CD14-positive monocyte (primary cell): Measurements from ENCODE around the gene FBXO31. TPM values are rescaled to one million over a fixed set of nuclear protein-coding genes. Genes with fewer than 3 reads are reported as not detected.

Experiments
- DNase-seq, 3 donors: peaks; one replicate each; pipeline ENCODE4 v3.0.0-alpha.2; 2011 to 2022
- H2AFZ ChIP-seq: 2 replicates; pipeline ENCODE4 v1.6.0; 2012; ENCODE audit warnings: mild to moderate bottlenecking, low read depth, low read length, inconsistent platforms; ENCODE audit not compliant: insufficient read depth, poor library complexity, severe bottlenecking
- H3K27ac ChIP-seq, 2 donors: 1 replicate in 1 of 2; 2 replicates in 1 of 2; pipeline ENCODE4 v1.5.1; 2012 to 2013; ENCODE audit warnings: low read length in 2 of 2, control low read depth in 1 of 2, inconsistent platforms in 1 of 2, low read depth in 1 of 2, mild to moderate bottlenecking in 1 of 2
- H3K27me3 ChIP-seq, 2 donors: one replicate each; pipeline versions ENCODE4 v1.6.0 to v1.6.1; 2011 to 2013; ENCODE audit warnings: low read length in 2 of 2; ENCODE audit not compliant: control insufficient read depth in 2 of 2, insufficient read depth in 2 of 2
- H3K36me3 ChIP-seq, 2 donors: replicated peaks in 1 of 2; 1 replicate in 1 of 2; 2 replicates in 1 of 2; pipeline versions ENCODE4 v1.5.1 to v1.6.1; 2012 to 2013; ENCODE audit warnings: low read length in 2 of 2, control low read depth in 1 of 2, inconsistent platforms in 1 of 2, mild to moderate bottlenecking in 1 of 2; ENCODE audit not compliant: insufficient read depth in 2 of 2, control insufficient read depth in 1 of 2
- H3K4me1 ChIP-seq, 2 donors: 1 replicate in 1 of 2; 2 replicates in 1 of 2; pipeline versions ENCODE4 v1.5.1 to v1.6.1; 2012 to 2013; ENCODE audit warnings: low read length in 2 of 2, control low read depth in 1 of 2, inconsistent platforms in 1 of 2, mild to moderate bottlenecking in 1 of 2, moderate library complexity in 1 of 2; ENCODE audit not compliant: insufficient read depth in 2 of 2, control insufficient read depth in 1 of 2
- H3K4me2 ChIP-seq: replicated peaks from 2 replicates; pipeline ENCODE3; 2012; ENCODE audit warnings: low read length, moderate library complexity, mild to moderate bottlenecking; ENCODE audit not compliant: poor library complexity, severe bottlenecking; ENCODE audit errors: extremely low read depth
- H3K4me3 ChIP-seq, 3 experiments: fragments of 200-600 bp in 1 of 3; sonication (generic) in 1 of 3; replicated peaks in 1 of 3; 1 replicate in 2 of 3; 2 replicates in 1 of 3; pipeline ENCODE4 v1.5.1; 2011 to 2013; ENCODE audit warnings: low read length in 3 of 3, mild to moderate bottlenecking in 3 of 3, control low read depth in 2 of 3, low read depth in 2 of 3, inconsistent platforms in 1 of 3, moderate library complexity in 1 of 3
- H3K79me2 ChIP-seq: 2 replicates; pipeline ENCODE4 v1.6.0; 2012; ENCODE audit warnings: mild to moderate bottlenecking, control low read depth, inconsistent platforms, low read length, moderate library complexity; ENCODE audit not compliant: insufficient read depth
- H3K9ac ChIP-seq: 2 replicates; pipeline ENCODE4 v1.6.0; 2017; ENCODE audit warnings: low read length, mild to moderate bottlenecking; ENCODE audit not compliant: insufficient read depth, poor library complexity, severe bottlenecking
- H3K9me3 ChIP-seq, 2 donors: replicated peaks in 1 of 2; 1 replicate in 1 of 2; 2 replicates in 1 of 2; pipeline versions ENCODE4 v1.5.1 to v1.6.1; 2012 to 2013; ENCODE audit warnings: low read length in 2 of 2, control low read depth in 1 of 2; ENCODE audit not compliant: control insufficient read depth in 1 of 2, insufficient read depth in 1 of 2
- H4K20me1 ChIP-seq: 2 replicates; pipeline ENCODE4 v1.6.0; 2012; ENCODE audit warnings: mild to moderate bottlenecking, low read length, control low read depth, moderate library complexity; ENCODE audit not compliant: insufficient read depth
- H3K27ac Mint-ChIP-seq, 7 donors: one replicate each; pipeline ENCODE4 v1.8.0; 2020; ENCODE audit warnings: mild to moderate bottlenecking in 7 of 7, mixed read lengths in 7 of 7, moderate library complexity in 6 of 7, inconsistent platforms in 2 of 7
- H3K27me3 Mint-ChIP-seq, 3 donors: one replicate each; pipeline ENCODE4 v1.8.0; 2021 to 2022; ENCODE audit warnings: low read depth in 3 of 3, mild to moderate bottlenecking in 3 of 3, mixed read lengths in 3 of 3, moderate library complexity in 3 of 3, inconsistent platforms in 1 of 3
- H3K36me3 Mint-ChIP-seq, 2 donors: one replicate each; pipeline ENCODE4 v1.8.0; 2020; ENCODE audit warnings: mixed read lengths in 2 of 2, inconsistent platforms in 1 of 2, mild to moderate bottlenecking in 1 of 2
- H3K4me1 Mint-ChIP-seq: one replicate; pipeline ENCODE4 v1.8.0; 2020; ENCODE audit warnings: mild to moderate bottlenecking, mixed read lengths
- H3K4me3 Mint-ChIP-seq, 2 donors: one replicate each; pipeline ENCODE4 v1.8.0; 2020; ENCODE audit warnings: mild to moderate bottlenecking in 2 of 2, mixed read lengths in 2 of 2, moderate library complexity in 1 of 2
- H3K9me3 Mint-ChIP-seq, 7 donors: one replicate each; pipeline ENCODE4 v1.8.0; 2020 to 2022; ENCODE audit warnings: mixed read lengths in 7 of 7, mild to moderate bottlenecking in 6 of 7, moderate library complexity in 6 of 7, inconsistent platforms in 2 of 7
- CTCF ChIP-seq: fragments of 200-600 bp; IDR thresholded peaks from one replicate; pipeline ENCODE4 v1.8.0; 2022; ENCODE audit warnings: antibody characterized with exemption, mild to moderate bottlenecking
- WGBS: methylation state at CpG from one replicate; pipeline ENCODE4 v1.1.5; 2013; ENCODE audit warnings: missing lambda C conversion rate; ENCODE audit not compliant: insufficient coverage; 5-methylcytosine and 5-hydroxymethylcytosine counted together
- intact Hi-C, 2 donors: fragments of 100-400 bp; cut with micrococcal nuclease; formaldehyde crosslinking; loops; one replicate each; pipeline versions ENCODE4 v1.15.0 to v1.15.1; 2023
- polyA plus RNA-seq, 3 donors: library from polyadenylated mRNA; depleted of rRNA in 1 of 3; unstranded in 2 of 3; stranded (reverse) in 1 of 3; fragments of 300-500 nt in 2 of 3; fragments of >200 nt in 1 of 3; fragmentation: Illumina TruSeq in 2 of 3; gene quantifications; 1 replicate in 2 of 3; 2 replicates in 1 of 3; pipeline ENCODE4 v1.2.3, GENCODE V29; 2012 to 2021

The FBXO31 gene
- polyA plus RNA-seq, 3 donors: 2.0 to 5.6 (median 3.3) TPM

- Histone ChIP-seq H3K9me3 (no peaks in the 10 kb centered on the region), H3K27me3 (no peaks in the 10 kb centered on the region), H3K4me3 (no peak overlapping the region), H3K9ac (no peak overlapping the region), H3K79me2 (no peaks in the 10 kb centered on the region), H4K20me1 (no peaks in the 10 kb centered on the region), H3K4me2 (no peak overlapping the region), H2AFZ (no peak overlapping the region), H3K4me1 (no peaks in the 10 kb centered on the region), H3K27ac (no peak overlapping the region), H3K36me3 (peaks cover 28 to 47% of the 10 kb centered on the region in 2 donors)
- TF ChIP-seq CTCF: no peak
- H3K27me3 Mint-ChIP-seq: peaks cover 0 to 3% (median 2%) of the 10 kb centered on the region in 3 donors
- no peaks in the 10 kb centered on the region for H3K4me1 Mint-ChIP-seq
- no peak overlapping the region for H3K4me3 Mint-ChIP-seq
- H3K9me3 Mint-ChIP-seq: peaks cover 0 to 3% (median 0%) of the 10 kb centered on the region in 7 donors
- intact Hi-C loops: loop anchor here in 1 of 2 donors (5.0 kb wide), 1 partner anchor 219 kb away; no protein-coding TSS in a partner anchor
- no peak for DNase-seq
- H3K36me3 Mint-ChIP-seq: peaks cover 52 to 79% of the 10 kb centered on the region in 2 donors
- 85% methylated on average over 4 of the region's 6 CpGs for WGBS
- H3K27ac Mint-ChIP-seq: no peak overlapping the region
Observed at GRCh38 chr16:87418644-87419043, 35.1 kb upstream of the FBXO31 start.

GRCh38 chr16:87418216-87418615 lies 34.6 kb upstream of the FBXO31 start:
- no peak for TF ChIP-seq CTCF
- Histone ChIP-seq H3K4me3 (no peak overlapping the region), H3K4me1 (no peaks in the 10 kb centered on the region), H3K36me3 (peaks cover 27 to 48% of the 10 kb centered on the region in 2 donors), H3K4me2 (no peak overlapping the region), H4K20me1 (no peaks in the 10 kb centered on the region), H3K9me3 (no peaks in the 10 kb centered on the region), H3K27me3 (no peaks in the 10 kb centered on the region), H2AFZ (no peak overlapping the region), H3K9ac (no peak overlapping the region), H3K79me2 (no peaks in the 10 kb centered on the region), H3K27ac (no peak overlapping the region)
- peaks cover 0 to 3% (median 0%) of the 10 kb centered on the region in 7 donors for H3K9me3 Mint-ChIP-seq
- WGBS: 95% methylated on average over 18 of the region's 18 CpGs
- no peak overlapping the region for H3K27ac Mint-ChIP-seq
- intact Hi-C loops: loop anchor here in 1 of 2 donors (5.0 kb wide), 1 partner anchor 219 kb away; no protein-coding TSS in a partner anchor
- peaks cover 53 to 79% of the 10 kb centered on the region in 2 donors for H3K36me3 Mint-ChIP-seq
- H3K27me3 Mint-ChIP-seq: peaks cover 0 to 3% (median 2%) of the 10 kb centered on the region in 3 donors
- no peak for DNase-seq
- no peak overlapping the region for H3K4me3 Mint-ChIP-seq
- no peaks in the 10 kb centered on the region for H3K4me1 Mint-ChIP-seq
